Transverse colon (tissue), 4 donors: Measurements from ENCODE around the gene YAP1.

Source experiments
- POLR2A ChIP-seq: fragments of 450-650 bp; IDR thresholded peaks from one replicate; pipeline ENCODE4 v1.6.1; 2016; ENCODE audit warnings: antibody characterized with exemption, mild to moderate bottlenecking, moderate library complexity
- POLR2AphosphoS5 ChIP-seq, 3 donors: sonication (generic); formaldehyde crosslinking; IDR thresholded peaks; one replicate each; pipeline ENCODE4 v1.6.1; 2016; ENCODE audit warnings: antibody characterized with exemption in 3 of 3
- TF ChIP-seq, protein P1 (sequence below), 5 experiments: fragments of 200-600 bp in 3 of 5; fragments of 450-650 bp in 2 of 5; sonication (generic) in 3 of 5; IDR thresholded peaks; 1 replicate in 2 of 5; 2 replicates in 3 of 5; pipeline ENCODE4 v1.5.1; 2016 to 2017; ENCODE audit warnings: antibody characterized with exemption in 5 of 5, inconsistent platforms in 3 of 5, mild to moderate bottlenecking in 2 of 5, moderate library complexity in 1 of 5

DNA sequence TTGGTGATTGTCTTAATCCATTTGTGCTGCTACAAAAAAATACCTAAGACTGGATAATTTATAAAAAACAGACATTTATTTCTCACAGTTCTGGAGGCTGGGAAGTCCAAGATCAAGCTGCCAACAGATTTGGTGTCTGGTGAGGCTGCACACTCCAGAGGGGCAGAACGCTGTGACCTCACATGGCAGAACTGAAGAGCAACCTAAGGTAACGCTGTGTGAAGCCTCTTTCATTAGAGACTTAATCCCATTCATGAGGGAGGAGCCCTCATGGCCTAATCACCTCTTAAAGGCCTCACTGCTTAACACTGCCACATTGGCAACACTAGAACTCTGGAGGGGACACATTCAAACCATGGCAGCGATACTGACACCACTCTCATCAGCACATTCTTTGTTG is 164.4 kb downstream of the YAP1 start:
- TF ChIP-seq, protein P1, sequence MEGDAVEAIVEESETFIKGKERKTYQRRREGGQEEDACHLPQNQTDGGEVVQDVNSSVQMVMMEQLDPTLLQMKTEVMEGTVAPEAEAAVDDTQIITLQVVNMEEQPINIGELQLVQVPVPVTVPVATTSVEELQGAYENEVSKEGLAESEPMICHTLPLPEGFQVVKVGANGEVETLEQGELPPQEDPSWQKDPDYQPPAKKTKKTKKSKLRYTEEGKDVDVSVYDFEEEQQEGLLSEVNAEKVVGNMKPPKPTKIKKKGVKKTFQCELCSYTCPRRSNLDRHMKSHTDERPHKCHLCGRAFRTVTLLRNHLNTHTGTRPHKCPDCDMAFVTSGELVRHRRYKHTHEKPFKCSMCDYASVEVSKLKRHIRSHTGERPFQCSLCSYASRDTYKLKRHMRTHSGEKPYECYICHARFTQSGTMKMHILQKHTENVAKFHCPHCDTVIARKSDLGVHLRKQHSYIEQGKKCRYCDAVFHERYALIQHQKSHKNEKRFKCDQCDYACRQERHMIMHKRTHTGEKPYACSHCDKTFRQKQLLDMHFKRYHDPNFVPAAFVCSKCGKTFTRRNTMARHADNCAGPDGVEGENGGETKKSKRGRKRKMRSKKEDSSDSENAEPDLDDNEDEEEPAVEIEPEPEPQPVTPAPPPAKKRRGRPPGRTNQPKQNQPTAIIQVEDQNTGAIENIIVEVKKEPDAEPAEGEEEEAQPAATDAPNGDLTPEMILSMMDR (IDR thresholded peaks at IDR 0.05) = no peak
- TF ChIP-seq POLR2A (no peak), POLR2AphosphoS5 (IDR thresholded peaks at IDR 0.05) (no peak)
